Renal cortical epithelial cell (primary cell): ENCODE data around the gene CFAP100. TPM values are rescaled to one million over a fixed set of nuclear protein-coding genes. Genes with fewer than 3 reads are reported as not detected.

Experiments
- DNase-seq: peaks from one replicate; pipeline ENCODE4 v3.0.0-alpha.2; 2011; ENCODE audit warnings: low read depth
- total RNA-seq: library from RNA; depleted of rRNA; stranded (reverse); fragments of >200 nt; gene quantifications from 2 replicates; pipeline ENCODE4 v1.2.3, GENCODE V29; 2014

Gene CFAP100
- total RNA-seq, 1 donor from 2014 or later: not detected

- no peak for DNase-seq
These were observed 84.0 kb downstream of the CFAP100 start for GRCh38 chr3:126478581-126479310.

DNA sequence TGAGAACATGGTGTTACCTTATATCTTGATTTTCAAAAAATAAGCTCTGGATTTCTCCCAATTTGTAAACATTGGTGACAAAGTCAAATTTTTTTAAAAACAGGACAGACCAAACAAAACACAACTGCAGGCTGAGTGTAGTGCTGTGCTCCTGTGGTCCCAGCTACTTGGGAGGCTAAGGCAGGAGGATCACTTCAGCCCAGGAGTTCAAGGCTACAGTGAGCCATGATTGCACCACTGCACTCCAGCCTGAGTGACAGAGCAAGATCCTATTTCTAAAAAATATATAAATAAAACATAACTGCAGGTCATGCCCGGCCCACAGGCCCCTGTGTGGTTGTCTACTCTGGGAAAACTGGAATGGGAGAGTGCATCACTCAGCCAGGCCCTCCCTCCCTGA is 84.9 kb downstream of the CFAP100 start:
- no peak for DNase-seq

DNA sequence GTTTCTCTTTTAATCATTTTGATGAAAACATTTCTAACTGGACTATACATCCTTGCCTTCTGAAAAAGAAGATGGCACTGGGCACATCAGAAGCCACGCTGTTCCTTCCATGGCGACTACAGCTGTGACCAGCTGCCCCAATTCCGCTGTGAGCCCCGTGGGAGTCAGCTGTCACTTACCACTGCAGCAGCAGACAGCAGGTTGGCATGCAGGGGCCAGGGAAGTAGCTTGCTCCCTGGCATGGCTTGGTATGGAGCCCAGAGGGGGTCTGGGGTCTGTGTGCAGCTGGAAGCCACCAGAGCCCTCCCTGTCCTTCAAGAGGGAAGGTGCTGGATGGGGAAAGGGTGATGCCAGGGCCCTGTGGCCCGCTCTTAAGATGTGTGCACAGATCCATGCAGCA is 85.5 kb downstream of the CFAP100 start:
- DNase-seq: no peak

DNA sequence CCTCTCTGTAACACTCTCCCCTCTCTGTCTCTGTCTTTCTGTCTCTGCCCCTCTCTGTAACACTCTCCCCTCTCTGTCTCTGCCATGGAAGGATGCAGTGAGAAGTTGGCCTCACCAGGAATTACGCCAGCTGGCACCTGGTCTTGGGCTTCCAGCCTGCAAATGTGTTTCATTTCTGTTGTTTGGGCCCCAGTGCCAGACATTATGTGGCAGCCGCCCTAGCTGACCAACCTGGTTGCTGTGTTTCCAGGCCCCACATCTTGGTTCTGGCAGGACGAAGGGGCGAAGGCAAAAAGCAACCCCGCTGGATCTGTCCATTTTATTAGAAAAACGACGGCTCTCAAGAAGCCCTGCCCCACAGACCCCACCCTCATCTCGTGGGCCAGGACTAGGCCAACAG is 86.2 kb downstream of the CFAP100 start:
- no peak for DNase-seq

DNA sequence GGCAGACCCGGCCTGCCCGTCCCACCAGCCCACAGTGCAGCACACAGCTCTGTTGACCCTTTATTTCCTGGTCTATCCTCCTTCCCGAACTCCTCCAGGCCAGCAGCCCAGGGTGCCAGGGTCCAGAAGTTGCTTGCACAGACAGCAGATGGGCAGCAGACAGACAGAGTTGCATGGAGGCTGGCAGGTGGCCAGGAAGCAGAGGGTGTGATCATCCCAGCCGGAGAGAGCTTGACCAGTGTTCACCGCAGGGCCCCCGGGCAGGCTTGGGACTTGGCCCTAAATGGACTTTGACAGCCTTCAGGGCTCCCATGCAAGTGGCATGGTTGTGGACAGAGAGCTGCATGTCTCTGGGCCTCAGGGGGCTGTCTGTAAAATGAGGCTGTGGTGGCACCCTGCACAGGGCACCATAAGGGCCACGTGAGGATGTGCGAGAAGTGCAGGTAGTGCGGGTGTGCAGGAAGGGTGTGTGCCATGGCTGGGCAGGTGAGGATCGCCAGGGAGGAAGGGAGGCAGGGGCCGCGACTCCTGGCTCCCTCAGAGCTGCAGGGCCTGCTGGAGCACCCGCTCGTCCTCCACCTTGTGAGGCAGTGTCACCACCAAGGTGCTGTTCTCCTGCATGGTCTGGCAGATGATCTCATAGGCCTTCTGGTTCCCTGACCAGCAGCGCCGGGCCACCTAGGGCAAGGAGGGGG is 87.2 kb downstream of the CFAP100 start:
- peak; percentile 25 for DNase-seq

DNA sequence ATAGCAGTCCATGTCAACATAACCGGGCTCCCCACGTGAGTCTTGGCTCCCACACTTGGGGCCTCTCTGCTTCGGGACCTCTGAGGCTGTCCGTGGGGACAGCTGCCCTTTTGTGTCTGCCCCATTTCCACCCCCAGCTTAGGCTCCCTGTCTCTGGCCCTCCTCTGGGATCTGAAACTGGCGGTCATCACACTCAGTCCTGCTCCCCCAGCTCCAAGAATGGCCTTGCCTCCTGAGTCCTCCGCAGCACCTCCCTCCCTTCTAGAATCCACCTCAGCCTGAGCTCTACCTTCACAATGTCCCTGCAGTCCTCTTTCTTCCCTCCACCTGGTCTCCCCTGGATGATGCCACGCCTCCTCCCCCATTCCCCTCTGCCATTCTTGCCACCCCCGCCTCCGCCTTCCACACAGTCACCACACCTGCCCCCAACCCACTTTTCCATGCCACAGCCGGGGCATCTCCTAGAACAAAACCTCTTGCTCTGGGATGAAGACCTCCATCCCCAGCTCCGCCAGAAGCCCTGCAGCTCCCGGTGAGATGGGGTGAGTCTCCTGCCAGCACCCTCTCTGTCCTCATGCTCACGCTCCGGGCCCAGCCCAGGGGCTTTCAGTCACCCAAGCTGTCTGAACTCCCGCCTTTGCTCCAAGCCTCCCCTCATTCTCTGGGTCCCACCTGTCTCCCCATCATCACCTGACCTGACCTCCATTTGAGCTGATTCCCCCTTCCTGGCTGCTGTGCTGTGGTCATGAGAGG is 88.0 kb downstream of the CFAP100 start:
- no peak for DNase-seq

DNA sequence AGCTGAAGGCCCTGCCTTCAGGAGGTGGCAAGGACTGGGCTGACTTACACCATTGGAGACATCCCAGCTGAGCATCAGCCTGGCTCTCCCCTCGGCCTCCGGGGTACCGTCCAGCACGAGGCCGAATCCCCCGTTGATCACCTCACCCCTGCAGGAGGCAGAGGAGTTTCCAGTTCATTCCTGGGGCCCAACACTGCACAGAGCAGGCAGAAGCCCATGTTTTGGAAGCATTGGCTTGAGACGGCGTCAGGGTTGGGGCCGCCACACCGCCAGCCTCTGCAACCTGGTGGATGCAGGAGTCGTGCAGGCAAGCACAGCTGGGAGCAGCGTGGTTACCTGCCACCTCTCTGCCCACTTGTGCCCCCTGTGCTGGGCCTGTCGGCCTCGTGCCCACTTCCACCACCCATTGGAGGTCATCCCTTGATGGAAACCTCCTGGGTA is 88.6 kb downstream of the CFAP100 start:
- no peak for DNase-seq

DNA sequence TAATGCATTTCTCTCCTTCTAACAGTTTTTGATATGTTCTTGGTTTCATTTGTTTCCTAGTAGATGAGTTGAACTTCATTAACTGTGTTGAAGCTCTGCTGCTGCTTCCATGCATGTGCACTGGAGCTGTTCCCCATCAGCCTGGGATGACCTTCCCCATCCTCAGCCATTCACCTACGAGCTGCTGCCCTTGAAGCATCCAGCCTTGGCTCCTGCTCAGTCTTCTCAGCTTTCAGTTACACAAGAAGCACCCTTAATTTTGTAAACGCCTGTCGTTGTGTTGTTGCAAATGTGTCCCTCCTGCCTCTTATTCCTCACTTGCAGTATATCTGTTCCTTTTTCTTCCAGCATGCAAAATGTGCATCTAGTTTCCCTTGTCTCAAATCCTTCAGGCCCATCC is 89.4 kb downstream of the CFAP100 start:
- no peak for DNase-seq

GRCh38 chr3:126484662-126485061 is 90.0 kb downstream of the CFAP100 start:
- no peak for DNase-seq

GRCh38 chr3:126485176-126485897 is 90.6 kb downstream of the CFAP100 start:
- no peak for DNase-seq

DNA sequence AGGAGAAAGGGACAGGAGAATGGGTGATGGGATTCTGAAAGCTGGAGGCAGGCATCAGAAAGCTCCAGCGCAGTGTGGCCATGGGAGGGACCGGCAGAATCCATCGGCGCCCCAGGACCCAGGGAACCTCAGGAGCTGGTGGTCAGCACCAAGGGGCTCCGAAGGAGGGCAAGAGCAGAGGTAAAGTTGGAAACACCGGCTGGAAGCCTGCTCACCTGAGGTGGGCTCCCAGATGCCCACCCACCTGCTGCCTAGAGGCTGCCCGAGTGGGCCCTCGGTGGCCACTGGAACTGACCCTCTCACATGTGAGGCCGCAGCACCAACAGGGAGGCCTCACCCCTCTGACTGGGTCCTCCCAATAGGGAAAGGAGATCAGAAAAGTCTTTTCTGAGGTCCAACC is 91.2 kb downstream of the CFAP100 start:
- no peak for DNase-seq

Other genes starting within 250 kb of the CFAP100 start
- 2.4 and 4.6 TPM in 2 replicates for gene ALDH1L1, start 214.3 kb upstream of the CFAP100 start, total RNA-seq
- under 0.01 and 0.50 TPM in 2 replicates for gene KLF15, start 37.5 kb upstream of the CFAP100 start, total RNA-seq
- gene ZXDC, start 81.0 kb downstream of the CFAP100 start, total RNA-seq: 15.5 and 29.5 TPM in 2 replicates
- not detected in 2 replicates for gene UROC1, start 122.9 kb downstream of the CFAP100 start, total RNA-seq
- gene CHST13, start 129.2 kb downstream of the CFAP100 start, total RNA-seq: 0.10 TPM in 1 of 2 replicates, not detected in the other
- gene C3orf22, start 164.0 kb downstream of the CFAP100 start, total RNA-seq: not detected in 2 replicates